MM.1S (cell line): ENCODE measurements around the gene SCP2.
"Not testable (repeated sequence)": the region's sequence is repeated elsewhere in the genome, so short reads cannot be mapped to it uniquely, and the experiment has no call there.

ENCODE experiments used
- DNase-seq: peaks from one replicate; pipeline ENCODE4 v3.0.0-alpha.2; 2015
- H2AFZ ChIP-seq: fragments of 300-600 bp; sonication (generic); 2 replicates; pipeline ENCODE4 v1.6.0; 2016; ENCODE audit warnings: antibody characterized with exemption, low read length
- H3F3A ChIP-seq: fragments of 300-600 bp; sonication (generic); 2 replicates; pipeline ENCODE4 v1.6.1; 2016; ENCODE audit warnings: mild to moderate bottlenecking, antibody characterized with exemption, low read length, moderate library complexity, mixed read lengths; ENCODE audit not compliant: insufficient read depth
- H3K27ac ChIP-seq: fragments of 300-600 bp; sonication (generic); 2 replicates; pipeline ENCODE4 v1.5.1; 2016; ENCODE audit warnings: mild to moderate bottlenecking, low read length
- H3K27me3 ChIP-seq: fragments of 300-600 bp; sonication (generic); replicated peaks from 2 replicates; pipeline ENCODE4 v1.6.0; 2016; ENCODE audit warnings: low read length; ENCODE audit not compliant: insufficient read depth
- H3K36me3 ChIP-seq: fragments of 300-600 bp; sonication (generic); replicated peaks from 2 replicates; pipeline ENCODE4 v1.6.1; 2016; ENCODE audit warnings: mild to moderate bottlenecking, low read length, mixed read lengths; ENCODE audit not compliant: insufficient read depth
- H3K4me1 ChIP-seq: fragments of 300-600 bp; sonication (generic); 2 replicates; pipeline ENCODE4 v1.6.1; 2016; ENCODE audit warnings: low read length, mixed read lengths
- H3K4me2 ChIP-seq: fragments of 300-600 bp; sonication (generic); 2 replicates; pipeline ENCODE4 v1.6.0; 2016; ENCODE audit warnings: low read depth, low read length
- H3K4me3 ChIP-seq: fragments of 300-600 bp; sonication (generic); 2 replicates; pipeline ENCODE4 v1.5.1; 2016; ENCODE audit warnings: low read length, mixed read lengths
- H3K79me2 ChIP-seq: fragments of 300-600 bp; sonication (generic); 2 replicates; pipeline ENCODE4 v1.6.1; 2016; ENCODE audit warnings: mixed run types, low read length, mixed read lengths
- H3K9ac ChIP-seq: fragments of 300-600 bp; sonication (generic); 2 replicates; pipeline ENCODE4 v1.6.1; 2016; ENCODE audit warnings: low read length, mixed read lengths
- H3K9me2 ChIP-seq: fragments of 300-600 bp; sonication (generic); replicated peaks from 2 replicates; pipeline ENCODE4 v1.6.1; 2016; ENCODE audit warnings: mild to moderate bottlenecking, low read length, mixed read lengths; ENCODE audit not compliant: insufficient read depth
- H3K9me3 ChIP-seq: fragments of 300-600 bp; sonication (generic); replicated peaks from 2 replicates; pipeline ENCODE4 v1.6.1; 2016; ENCODE audit warnings: mild to moderate bottlenecking, low read length, mixed read lengths; ENCODE audit not compliant: insufficient read depth
- H4K20me1 ChIP-seq: fragments of 300-600 bp; sonication (generic); 2 replicates; pipeline ENCODE4 v1.6.1; 2016; ENCODE audit warnings: mild to moderate bottlenecking, low read length, moderate library complexity, mixed read lengths; ENCODE audit not compliant: insufficient read depth
- EZH2 ChIP-seq: fragments of 300-600 bp; sonication (generic); optimal IDR thresholded peaks from 2 replicates; pipeline ENCODE3; 2017; ENCODE audit warnings: low read depth, mild to moderate bottlenecking, antibody characterized with exemption, low read length, mixed read lengths
- EZH2phosphoT487 ChIP-seq: fragments of 300-600 bp; sonication (generic); IDR thresholded peaks from 2 replicates; pipeline ENCODE4 v1.6.1; 2018; ENCODE audit warnings: antibody characterized with exemption, low read length
- TF ChIP-seq, protein P1 (sequence below): fragments of 300-600 bp; sonication (generic); IDR thresholded peaks from 2 replicates; pipeline ENCODE4 v1.5.1; 2016; ENCODE audit warnings: antibody characterized with exemption, low read length, mixed read lengths

SCP2 gene

DNA sequence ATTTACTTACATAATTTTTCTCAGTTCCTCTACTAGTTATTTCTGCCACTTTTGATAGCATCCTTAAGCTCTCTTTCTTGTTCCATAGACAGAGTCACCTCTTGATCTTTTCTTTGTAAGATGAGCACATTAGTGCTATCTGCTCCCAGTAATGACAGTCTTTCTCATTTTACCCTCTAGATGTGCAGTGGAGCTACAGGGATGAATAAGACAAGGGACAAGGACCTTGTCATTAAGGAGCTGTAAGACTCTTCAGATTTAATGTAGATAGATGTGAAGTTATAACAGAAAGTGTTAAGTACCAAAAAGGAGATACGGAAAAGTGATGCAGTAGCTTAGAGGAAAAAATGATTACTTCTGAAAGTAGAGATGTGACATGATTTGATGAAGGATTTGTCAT, 20.4 kb downstream of the SCP2 start:
- Histone ChIP-seq H3K4me2 (no peak overlapping the region), H3K36me3 (no peaks in the 10 kb centered on the region), H3F3A (no peaks in the 10 kb centered on the region), H3K27me3 (no peaks in the 10 kb centered on the region), H3K9ac (no peak overlapping the region), H3K9me2 (no peaks in the 10 kb centered on the region), H3K4me3 (no peak overlapping the region), H3K27ac (no peak overlapping the region), H2AFZ (no peak overlapping the region), H3K9me3 (no peaks in the 10 kb centered on the region), H4K20me1 (no peaks in the 10 kb centered on the region), H3K79me2 (no peaks in the 10 kb centered on the region), H3K4me1 (no peaks in the 10 kb centered on the region)
- no peak for DNase-seq
- no peak for TF ChIP-seq EZH2phosphoT487
- no peak for TF ChIP-seq EZH2
- TF ChIP-seq, protein P1, sequence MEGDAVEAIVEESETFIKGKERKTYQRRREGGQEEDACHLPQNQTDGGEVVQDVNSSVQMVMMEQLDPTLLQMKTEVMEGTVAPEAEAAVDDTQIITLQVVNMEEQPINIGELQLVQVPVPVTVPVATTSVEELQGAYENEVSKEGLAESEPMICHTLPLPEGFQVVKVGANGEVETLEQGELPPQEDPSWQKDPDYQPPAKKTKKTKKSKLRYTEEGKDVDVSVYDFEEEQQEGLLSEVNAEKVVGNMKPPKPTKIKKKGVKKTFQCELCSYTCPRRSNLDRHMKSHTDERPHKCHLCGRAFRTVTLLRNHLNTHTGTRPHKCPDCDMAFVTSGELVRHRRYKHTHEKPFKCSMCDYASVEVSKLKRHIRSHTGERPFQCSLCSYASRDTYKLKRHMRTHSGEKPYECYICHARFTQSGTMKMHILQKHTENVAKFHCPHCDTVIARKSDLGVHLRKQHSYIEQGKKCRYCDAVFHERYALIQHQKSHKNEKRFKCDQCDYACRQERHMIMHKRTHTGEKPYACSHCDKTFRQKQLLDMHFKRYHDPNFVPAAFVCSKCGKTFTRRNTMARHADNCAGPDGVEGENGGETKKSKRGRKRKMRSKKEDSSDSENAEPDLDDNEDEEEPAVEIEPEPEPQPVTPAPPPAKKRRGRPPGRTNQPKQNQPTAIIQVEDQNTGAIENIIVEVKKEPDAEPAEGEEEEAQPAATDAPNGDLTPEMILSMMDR = no peak

GRCh38 chr1:52949602-52950001, 22.5 kb downstream of the SCP2 start:
- H3K27me3 ChIP-seq, DNase-seq: not testable (repeated sequence)

DNA sequence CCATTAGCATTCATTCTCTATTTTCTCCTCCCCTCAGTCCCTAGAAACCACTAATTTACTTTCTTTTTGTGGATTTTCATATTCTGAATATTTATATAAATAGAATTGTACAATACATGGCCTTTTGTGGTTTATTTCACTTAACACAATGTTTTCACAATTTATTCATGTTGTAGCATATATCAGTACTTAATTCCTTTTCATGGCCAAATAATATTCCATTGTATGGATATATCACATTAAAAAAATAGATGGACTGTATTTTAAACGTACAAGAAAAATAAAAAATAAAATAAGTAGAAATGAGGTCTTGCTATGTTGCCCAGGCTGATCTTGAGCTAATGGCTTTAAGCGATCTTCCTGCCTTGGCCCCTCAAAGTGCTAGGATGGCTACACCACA, 25.0 kb downstream of the SCP2 start:
- Histone ChIP-seq H3K4me3 (no peak overlapping the region), H3K79me2 (no peaks in the 10 kb centered on the region), H3K4me1 (no peaks in the 10 kb centered on the region), H3K9me2 (no peaks in the 10 kb centered on the region), H3F3A (no peaks in the 10 kb centered on the region), H3K9ac (no peak overlapping the region), H4K20me1 (no peaks in the 10 kb centered on the region), H3K9me3 (no peaks in the 10 kb centered on the region), H3K27me3 (no peaks in the 10 kb centered on the region), H3K36me3 (no peaks in the 10 kb centered on the region), H2AFZ (no peak overlapping the region), H3K4me2 (no peak overlapping the region), H3K27ac (no peak overlapping the region)
- TF ChIP-seq EZH2 (no peak), EZH2phosphoT487 (no peak)
- TF ChIP-seq, protein P1 = no peak
- DNase-seq = no peak

More at GRCh38 chr1:52949602-52950001, 22.5 kb downstream of the SCP2 start:
- not testable (repeated sequence) for H3F3A ChIP-seq, H3K79me2 ChIP-seq, H3K4me3 ChIP-seq, H2AFZ ChIP-seq, H3K4me2 ChIP-seq, H3K27ac ChIP-seq, H3K9ac ChIP-seq, H3K9me2 ChIP-seq, H3K4me1 ChIP-seq, H4K20me1 ChIP-seq, H3K9me3 ChIP-seq, H3K36me3 ChIP-seq

DNA sequence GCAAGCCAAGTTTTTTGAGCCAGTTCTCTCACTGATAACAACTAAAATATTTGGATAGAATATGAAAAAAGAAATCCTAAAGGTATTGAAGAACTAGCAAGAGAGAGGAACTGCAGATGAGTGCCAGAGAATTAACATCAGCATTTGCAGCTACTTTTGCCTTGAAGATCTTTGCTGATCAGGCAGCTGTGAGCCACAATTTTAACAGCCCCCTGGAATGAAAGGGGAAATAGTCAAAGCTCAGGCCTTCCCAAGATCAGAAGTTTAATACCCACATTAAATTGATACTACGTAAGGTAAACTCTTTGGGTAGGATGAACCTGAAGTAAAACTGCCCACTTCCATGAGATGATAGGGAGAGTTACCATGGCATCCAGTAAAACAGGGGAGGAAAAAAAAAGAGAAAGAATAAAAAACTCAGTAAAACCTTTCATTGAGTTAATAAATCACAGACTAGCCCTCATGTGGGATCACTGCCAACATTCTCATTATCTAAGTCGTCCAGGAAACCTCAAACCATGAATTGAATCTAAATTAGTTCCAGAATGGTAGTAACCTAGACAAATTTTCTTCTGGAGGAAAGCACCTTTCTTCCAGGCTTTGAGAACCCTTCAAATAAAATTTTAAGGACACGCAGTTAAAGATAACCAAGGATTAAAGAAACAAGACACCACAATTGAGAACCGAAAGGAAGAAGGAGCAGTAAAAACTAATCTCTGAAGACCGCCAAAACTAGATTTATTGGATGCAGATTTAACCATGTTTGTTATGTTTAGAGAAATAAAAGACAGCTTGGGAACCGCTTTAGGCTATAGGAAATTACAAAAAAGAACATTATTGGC, 28.3 kb downstream of the SCP2 start:
- Histone ChIP-seq H3K79me2 (no peaks in the 10 kb centered on the region), H3K9ac (no peak overlapping the region), H3K9me2 (no peaks in the 10 kb centered on the region), H3K4me1 (no peaks in the 10 kb centered on the region), H3K9me3 (no peaks in the 10 kb centered on the region), H3F3A (no peaks in the 10 kb centered on the region), H2AFZ (no peak overlapping the region), H4K20me1 (no peaks in the 10 kb centered on the region), H3K36me3 (no peaks in the 10 kb centered on the region), H3K27ac (no peak overlapping the region), H3K4me2 (no peak overlapping the region), H3K4me3 (no peak overlapping the region), H3K27me3 (no peaks in the 10 kb centered on the region)
- DNase-seq = no peak
- TF ChIP-seq EZH2phosphoT487 (no peak), EZH2 (no peak)
- TF ChIP-seq, protein P1 = no peak
